HG02642 (cell line): ENCODE data around the gene CDK17.
"Not testable (repeated sequence)": the region's sequence is repeated elsewhere in the genome, so short reads cannot be mapped to it uniquely, and the experiment has no call there.

ENCODE experiments used
- ATAC-seq: cut with Tn5 transposase; IDR thresholded peaks from one replicate; pipeline ENCODE4 v1.9.1; 2021; ENCODE audit warnings: mild to moderate bottlenecking; ENCODE audit not compliant: unreplicated experiment, poor library complexity

Gene CDK17

DNA sequence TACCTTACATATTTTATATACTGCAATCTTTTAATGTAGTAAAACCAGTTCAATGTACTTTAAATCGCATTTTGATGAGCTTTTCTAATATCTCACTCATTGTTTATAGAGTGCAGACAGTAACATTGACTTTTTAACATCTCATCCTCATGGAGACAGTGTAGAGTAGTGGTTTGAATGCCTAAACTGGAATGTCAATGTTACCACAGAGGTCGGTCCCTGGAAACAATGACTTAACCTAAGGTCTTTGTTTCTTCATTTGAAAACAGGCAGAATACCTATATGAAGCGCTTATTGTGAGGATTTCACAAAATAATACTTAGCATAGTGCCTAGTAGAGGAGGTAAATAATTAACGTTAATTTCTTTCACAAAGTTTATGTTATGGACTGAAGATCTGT is 5.0 kb downstream of the CDK17 start:
- ATAC-seq, result no peak

DNA sequence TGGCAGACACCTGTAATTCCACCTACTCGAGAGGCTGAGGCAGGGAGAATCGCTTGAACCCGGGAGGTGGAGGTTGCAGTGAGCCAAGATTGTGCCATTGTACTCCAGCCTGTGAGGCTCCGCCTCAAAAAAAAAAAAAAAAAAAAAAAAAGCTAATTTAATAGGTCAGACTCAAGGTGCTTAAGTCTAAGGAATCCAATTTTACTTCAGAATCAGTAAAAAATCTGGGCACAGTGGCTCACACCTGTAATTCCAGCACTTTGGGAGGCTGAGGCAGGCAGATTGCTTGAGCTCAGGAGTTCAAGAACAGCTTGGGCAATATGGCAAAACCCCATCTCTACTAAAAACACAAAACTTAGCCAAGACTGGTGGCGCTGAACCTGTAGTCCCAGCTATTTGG is 7.0 kb downstream of the CDK17 start:
- ATAC-seq, result not testable (repeated sequence)

DNA sequence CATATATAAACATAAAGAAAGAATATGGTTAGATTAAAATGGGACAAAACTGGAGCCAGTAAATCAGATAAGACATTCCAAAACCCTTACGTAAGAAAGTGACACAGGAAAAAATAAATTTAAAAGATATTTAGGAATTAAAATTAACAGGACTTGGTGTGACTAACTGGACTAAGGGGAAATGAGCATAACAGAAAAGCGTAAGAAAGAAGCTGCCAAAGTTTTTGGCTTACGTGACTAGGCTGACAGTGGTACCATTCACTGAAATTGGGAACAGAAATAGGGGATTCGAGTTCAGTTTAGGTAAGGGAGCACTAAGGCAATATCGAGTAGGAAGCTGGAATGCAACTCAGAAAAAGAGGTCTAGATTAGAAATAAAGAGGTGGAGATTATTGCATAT is 7.8 kb downstream of the CDK17 start:
- no peak for ATAC-seq

DNA sequence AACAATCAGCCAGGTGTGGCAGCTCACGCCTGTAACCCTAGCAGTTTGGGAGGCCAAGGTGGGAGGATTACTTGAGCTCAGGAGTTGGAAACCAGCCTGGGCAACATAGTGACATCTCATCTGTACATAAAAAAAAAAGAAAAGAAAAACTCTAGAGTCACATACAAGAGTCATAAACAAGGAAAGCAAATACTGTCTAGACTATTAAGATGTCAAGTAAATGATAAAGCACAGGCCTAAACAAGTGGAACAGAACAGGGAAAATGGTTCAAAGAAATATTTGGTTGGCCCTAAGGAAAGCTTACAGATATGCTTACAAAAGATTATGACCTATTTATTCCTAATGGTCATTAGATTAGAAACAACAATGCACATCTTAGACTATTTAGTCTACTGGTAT is 12.3 kb downstream of the CDK17 start:
- no peak for ATAC-seq

DNA sequence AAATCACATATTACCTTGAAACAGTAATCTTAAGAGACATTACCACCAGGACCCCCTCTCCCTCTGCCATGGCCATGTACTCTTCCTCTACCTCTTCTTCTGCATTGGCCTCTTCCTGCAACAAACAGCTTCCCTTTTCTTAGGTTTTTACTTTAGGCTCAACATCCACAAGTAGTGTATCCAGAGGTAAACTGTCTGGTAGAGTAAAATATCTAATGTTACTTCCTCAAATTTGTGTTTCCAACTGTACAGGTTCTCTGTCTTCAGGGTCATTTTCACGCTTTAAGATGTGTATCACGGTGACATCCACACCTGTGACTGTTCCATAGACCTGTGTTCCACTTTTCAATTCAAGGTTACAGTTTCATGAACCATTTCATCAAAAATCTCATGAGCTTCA is 13.4 kb downstream of the CDK17 start:
- ATAC-seq, result no peak

DNA sequence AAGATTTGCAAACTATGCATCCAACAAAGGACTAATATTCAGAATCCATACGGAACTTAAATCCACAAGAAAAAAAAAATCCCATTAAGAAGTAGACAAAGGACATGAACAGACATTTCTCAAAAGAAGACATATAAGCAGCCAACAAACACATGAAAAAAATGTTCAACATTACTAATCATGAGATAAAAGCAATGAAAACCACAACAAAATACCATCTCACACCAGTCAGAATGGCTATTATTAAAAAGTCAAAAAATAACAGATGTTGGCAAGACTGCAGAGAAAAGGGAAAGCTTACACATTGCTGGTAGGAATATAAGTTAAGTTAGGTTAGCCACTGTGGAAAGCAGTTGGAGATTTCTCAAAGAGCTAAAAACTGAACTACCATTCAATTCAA is 16.2 kb downstream of the CDK17 start:
- no peak for ATAC-seq

DNA sequence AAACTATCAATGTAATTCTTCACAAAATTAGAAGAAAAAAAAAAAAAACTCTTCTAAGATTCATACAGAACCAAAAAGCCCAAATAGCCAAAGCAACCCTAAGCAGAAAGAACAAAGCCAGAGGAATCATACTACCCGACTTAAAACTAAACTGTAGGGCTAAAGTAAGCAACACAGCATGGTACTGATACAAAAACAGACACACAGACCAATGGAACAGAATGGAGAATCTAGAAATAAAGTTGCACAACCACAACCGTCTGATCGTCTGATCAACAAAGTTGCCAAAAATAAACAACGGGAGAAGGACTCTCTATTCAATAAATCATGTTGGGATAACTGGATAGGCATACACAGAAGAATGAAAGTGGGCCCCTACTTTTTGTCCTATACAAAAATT is 16.9 kb downstream of the CDK17 start:
- ATAC-seq, result no peak

DNA sequence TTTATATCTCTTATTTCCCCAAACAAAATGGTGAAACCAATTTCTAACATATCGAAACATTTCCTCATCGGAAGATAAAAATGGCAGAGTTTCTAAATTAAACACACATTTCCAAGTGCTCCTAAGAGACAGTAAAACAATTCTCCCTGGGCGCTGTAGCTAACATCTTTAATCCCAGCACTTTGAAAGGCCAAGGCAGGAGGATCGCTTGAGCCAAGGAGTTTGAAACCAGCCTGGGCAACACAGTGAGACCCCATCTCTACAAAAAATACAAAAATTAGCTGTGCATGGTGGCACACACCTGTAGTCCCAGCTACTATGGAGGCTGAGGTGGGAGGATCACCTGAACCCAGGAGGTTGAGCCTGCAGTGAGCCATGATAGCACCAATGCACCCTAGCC is 20.5 kb downstream of the CDK17 start:
- ATAC-seq, result not testable (repeated sequence)

DNA sequence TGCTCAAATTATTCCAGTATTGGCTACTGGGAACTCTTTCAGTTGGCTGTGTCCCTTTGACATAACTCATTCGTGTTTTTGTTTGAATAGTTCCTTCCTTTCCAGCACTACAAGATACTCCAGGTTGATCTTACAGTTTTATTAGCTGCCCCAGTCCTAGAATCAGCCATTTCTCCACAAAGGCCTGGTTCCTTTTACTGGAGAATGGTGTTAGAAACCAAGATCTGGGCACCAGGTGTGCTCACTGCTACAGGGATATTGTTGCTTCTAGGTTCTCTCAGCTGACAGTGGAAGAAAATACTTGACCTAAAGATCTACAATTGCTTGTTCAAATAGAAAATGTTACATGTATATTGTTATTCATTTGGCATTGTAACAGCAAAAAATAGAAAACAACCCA is 21.9 kb downstream of the CDK17 start:
- no peak for ATAC-seq

DNA sequence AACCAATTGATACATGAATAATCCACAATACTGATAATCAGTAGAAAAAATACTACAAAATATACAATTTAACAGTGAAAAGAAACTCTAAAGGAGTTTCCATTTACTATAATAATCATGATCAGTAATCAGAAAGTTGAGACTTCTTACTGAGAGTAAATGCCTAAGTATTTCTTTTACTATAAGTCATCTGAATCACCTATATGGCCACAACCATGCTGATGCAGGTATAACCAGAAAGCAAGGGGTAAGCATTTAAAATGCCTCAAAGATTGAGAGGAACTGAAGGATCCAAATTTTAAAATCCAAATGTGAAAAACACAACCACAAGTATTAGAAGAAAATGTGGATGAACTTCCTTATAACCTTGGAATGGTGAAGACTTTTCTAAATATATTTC is 23.4 kb downstream of the CDK17 start:
- no peak for ATAC-seq

DNA sequence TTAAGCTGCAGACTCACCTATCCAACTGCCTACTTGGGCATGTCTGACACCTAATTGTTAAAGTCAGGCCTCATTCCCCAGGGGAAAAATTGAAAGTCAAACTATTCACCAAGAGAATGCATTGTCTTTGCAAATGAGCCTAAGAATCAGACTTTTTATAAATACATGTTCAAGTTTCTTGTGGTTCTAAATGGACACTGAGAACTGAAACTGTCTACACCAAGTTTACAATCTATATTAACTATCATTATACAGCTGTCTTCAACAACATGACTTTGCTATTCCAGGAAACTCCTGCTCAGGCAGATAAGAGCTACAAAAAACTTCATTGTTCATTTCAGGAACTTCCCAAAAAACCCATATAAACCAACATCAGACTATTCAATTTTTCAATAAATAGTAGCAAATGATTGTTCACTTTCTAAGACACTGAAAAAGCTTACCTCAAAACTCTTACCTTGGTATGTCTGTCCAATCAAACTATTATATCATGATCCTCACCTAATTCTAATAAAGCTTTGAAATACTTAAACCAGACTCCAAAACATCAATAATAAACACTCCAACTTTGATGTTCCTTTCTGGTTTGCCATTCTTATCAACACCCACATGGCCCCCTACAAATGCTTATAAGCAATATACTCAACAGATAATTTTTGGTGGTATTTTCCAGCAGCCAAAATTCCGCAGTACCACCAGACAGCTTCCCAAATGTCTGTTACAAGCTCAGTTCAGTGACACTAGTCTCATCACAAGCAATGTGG is 24.2 kb downstream of the CDK17 start:
- ATAC-seq, result peak; percentile 72

DNA sequence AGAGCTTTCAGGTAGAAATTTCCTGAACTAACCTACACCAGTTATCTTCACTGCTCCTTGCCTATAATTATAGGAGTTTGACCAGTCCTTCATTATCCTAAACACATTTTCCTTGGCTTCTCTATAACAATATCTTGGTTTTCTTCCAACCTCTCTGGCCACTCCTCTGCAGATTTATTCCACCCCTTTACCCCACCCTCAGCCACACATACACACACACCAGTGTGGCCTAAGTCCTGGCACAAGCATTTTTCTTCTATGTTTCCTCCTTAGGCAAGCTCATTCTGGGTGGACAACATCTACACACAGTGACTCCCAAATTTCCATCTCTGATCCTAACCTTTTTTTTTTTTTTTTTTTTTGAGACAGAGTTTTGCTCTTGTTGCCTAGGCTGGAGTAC is 25.1 kb downstream of the CDK17 start:
- no peak for ATAC-seq

DNA sequence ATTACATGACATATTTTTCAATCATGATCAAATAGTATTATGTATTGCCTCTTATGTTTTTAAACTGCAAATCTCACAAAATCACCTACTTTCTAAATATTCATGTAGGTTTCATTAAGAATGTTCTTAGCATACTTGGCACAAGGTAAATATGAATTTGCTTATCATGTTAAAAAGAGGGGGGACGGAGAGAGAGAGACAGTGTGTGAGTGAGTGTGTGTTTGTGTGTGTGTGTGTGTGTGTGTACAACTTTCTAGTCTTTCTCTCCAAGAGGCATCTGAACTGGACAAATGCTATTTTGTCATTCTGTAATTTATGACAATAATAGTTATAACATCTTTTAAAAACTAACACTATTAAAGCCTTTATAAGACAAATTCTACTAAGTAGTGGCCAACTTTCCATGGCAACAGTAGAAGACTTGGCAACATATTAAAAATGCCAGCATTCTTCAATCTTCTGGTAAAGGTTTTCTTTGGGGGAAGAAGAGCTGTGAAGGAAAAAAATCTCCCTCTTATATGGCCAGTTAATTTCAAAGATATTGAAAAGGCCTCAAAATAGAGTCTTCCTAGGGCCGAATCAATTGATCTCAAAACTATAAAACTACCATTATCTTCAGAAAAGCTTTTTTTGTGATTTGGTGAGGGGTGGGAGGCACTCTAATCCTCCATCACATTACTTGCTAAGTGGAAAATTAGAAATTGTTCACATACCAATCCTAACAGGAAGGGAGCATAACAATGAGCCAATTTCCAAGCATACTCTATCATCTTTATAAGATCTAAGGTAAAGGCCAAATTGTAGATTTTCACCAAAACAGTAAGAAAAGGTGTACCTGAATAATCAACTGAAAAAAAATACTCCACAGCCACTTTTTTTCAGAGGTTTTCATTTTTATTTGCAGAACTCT is 28.2 kb downstream of the CDK17 start:
- no peak for ATAC-seq

DNA sequence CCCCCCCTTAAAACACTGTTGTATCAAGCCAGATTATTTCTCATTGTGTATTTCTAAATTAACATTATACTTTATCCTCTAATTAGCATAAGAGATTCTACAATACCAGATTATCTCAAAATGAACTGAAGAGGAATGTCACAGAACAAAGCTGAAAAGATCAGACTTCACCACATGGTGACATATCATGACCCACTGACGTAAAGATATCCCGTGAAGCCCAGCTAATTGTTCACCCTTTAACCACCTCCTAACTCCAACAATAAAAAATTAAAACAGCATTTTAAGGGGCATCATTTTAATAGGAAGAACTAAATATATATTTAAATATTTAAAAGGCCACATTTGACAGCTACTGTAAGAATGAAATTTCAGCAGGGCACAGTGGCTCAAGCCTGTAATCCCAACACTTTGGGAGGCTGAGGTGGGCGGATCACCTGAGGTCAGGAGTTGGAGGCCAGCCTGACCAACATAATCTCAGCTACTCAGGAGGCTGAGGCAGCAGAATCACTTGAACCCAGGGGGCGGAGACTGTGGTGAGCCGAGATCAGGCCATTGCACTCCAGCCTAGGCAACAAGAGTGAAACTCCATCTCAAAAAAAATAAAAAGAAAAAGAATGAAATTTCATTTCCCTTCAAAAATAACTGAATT is 29.0 kb downstream of the CDK17 start:
- no peak for ATAC-seq

DNA sequence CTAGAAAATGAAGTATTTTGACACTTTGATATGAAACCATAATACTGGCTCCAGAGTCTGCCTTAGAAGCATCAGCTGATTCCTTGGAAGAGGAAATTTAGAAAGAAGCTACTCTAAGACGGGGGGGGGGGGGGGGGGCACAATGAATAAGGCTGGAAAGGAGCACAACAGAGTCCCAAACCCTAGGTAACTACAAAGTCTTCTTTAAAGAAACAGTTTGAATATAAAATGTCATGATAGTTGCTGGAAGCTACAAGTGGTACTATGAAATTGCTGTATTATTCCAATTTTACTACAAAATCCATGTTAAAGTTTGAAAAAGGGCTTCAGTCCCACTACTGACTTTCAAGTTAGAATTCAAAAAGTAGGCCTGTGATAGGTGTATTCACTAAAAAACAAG is 31.6 kb downstream of the CDK17 start:
- ATAC-seq, result no peak

DNA sequence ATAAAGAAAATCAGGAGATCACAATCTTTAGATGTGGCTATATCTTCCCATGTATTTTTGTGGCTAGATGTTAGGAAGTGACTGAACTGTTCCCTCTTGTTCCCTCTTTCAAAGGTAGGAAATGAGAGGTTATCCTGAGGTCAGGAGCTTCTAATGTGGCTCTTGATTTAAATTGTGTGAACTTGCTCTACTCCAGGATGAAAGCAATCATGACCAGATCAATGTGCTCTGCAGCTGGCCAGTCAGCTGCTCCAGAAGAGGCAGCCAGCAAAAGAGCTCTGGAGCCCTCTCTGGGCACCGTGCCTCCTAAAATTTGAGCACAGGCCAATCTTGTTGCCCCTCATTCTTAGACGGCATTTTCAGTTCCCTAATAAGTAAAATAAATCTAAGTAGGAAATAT is 32.0 kb downstream of the CDK17 start:
- no peak for ATAC-seq

DNA sequence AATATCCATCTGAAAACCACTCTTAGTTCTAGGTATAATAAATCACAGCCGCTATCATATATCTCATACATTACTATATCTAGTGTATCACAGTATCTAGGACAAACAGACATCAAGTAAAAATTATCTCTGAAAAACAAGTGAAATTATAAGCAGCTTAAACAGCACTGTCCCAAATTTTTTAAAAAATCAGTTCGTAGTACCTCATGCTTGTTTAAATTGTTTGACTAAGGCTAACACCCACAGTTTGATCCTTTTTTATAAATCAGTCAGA is 33.9 kb downstream of the CDK17 start:
- ATAC-seq, result no peak

DNA sequence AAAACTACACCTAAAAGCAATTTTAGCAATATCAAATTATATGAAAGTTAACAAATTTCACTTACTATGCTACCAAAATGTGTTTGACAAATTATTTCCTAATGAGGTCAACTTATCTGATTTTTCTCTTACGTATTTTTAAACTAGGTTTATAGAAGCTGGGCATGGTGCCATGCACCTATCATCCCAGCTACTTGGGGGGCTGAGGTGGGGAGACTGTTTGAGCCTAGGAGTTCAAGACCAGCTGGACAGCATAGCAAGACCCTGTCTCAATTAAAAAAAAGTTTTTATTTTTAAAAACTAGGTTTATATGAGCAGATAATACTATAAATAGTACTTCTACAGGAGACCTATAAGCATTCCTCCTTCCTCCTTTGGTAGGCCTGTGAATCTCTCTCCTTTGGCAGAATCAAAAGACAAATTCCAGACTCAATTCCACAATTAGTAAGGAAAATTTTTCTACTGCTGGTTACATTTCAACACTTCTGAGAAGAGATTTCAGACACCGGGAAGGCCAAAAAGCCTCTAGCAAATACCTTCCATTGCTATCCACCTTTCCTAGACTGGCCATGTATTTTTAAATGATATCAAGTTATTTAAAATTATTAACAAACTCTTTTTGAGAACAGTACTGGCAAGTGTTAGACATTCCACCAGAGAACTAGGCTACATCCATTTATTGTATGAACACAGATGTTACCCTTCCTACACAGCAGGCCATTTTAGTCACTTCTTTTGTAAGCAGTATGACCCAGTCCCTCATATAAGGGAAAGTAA is 34.4 kb downstream of the CDK17 start:
- no peak for ATAC-seq

DNA sequence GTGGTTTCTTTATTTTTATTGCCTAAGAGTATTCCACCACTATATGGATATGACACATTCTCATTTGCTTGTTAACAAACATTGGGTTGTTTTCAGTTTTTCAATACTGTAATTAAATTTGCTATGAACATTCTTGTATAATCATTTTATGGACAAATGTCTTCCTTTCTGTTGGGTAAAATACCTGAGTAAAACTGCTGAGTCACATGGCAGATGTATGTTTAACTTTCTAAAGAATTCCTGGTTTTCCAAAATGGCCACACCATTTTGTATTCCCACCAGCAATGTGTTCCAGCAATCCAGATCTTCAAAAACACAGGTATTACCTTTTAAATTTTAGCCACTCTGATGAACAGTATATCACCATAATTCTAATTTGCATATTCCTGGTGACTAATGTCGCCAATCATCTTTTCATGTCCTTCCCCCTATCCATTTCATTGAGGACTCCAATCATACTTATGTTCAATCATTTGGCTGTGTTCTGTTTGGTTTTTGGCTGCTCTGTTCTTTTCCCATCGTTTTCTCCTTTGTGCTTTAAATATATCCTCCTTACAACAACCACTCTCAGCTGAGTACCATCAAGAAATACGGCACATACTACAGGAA is 36.0 kb downstream of the CDK17 start:
- no peak for ATAC-seq

DNA sequence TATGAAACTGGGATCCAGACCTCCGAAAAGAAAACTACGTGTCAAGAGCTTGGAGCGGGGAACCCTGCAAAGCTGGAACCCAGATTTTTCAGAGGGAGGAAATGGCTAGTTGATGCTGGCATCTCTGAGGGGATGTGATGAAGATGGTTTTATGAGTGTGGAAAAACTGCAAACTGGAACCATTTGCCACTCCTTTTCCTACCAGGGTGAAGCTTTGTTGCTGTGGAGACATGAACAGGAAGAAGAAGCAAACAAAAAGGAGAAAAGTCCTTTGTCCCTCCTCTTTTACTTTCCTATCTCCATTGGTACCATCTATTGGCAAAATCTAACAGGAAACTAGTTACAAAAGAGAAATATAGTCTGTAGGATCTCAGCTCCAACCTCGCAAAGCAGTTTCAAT is 39.2 kb downstream of the CDK17 start:
- ATAC-seq, result no peak
